NB4 (cell line): Measurements from ENCODE around the gene CSTF2T.

Experiments used
- MAX ChIP-seq: IDR thresholded peaks from 2 replicates; pipeline ENCODE4 v1.6.1; 2011; ENCODE audit warnings: low read depth, low read length
- POLR2A ChIP-seq: IDR thresholded peaks from 2 replicates; pipeline ENCODE4 v1.6.1; 2011; ENCODE audit warnings: mild to moderate bottlenecking; ENCODE audit not compliant: insufficient read length; ENCODE audit errors: extremely low read depth
- TF ChIP-seq, protein P1 (sequence below): IDR thresholded peaks from one replicate; pipeline ENCODE4 v1.5.1; 2012; ENCODE audit warnings: low read depth, low read length

- TF ChIP-seq, protein P1, sequence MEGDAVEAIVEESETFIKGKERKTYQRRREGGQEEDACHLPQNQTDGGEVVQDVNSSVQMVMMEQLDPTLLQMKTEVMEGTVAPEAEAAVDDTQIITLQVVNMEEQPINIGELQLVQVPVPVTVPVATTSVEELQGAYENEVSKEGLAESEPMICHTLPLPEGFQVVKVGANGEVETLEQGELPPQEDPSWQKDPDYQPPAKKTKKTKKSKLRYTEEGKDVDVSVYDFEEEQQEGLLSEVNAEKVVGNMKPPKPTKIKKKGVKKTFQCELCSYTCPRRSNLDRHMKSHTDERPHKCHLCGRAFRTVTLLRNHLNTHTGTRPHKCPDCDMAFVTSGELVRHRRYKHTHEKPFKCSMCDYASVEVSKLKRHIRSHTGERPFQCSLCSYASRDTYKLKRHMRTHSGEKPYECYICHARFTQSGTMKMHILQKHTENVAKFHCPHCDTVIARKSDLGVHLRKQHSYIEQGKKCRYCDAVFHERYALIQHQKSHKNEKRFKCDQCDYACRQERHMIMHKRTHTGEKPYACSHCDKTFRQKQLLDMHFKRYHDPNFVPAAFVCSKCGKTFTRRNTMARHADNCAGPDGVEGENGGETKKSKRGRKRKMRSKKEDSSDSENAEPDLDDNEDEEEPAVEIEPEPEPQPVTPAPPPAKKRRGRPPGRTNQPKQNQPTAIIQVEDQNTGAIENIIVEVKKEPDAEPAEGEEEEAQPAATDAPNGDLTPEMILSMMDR, result no peak
- no peak for TF ChIP-seq POLR2A
- TF ChIP-seq MAX, result no peak
Observed at GRCh38 chr10:51745397-51745796, 46.0 kb upstream of the CSTF2T start.
